ENCODE results near the gene TSPAN15. TPM values are rescaled to one million over a fixed set of nuclear protein-coding genes. Genes with fewer than 3 reads are reported as not detected.

TSPAN15 gene
- total RNA-seq, 2 experiments from 2014 or later = 0.58 to 1.2 TPM

- Mint-ChIP-seq H3K4me1 (ENCODE audit: low read depth) (peaks cover 7% of the 10 kb centered on the region), H3K27ac (no peak overlapping the region)
Observed at GRCh38 chr10:69419096-69419743, 32.0 kb upstream of the TSPAN15 start.

DNA sequence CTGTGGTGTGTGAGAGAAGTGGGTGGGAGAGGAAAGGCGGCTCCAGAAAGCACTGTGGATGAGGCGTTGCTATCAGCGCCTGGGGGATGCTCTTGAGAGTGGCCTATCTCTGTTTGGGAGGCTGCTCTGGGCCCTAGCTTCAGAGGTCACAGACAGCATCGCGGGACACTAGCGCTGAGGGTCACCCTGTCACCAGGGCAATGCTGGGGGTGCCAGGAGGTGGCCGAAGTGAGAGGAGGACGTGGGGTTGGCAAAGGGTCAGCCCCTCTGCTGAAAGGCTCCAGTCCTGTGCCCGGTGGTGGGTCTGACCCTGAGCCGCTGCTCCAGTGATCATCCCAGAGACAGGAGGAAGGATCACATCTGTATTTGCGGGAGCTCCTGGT lies 31.5 kb upstream of the TSPAN15 start:
- no peaks in the 10 kb centered on the region for H3K27me3 Mint-ChIP-seq
- no peaks in the 10 kb centered on the region for H3K9me3 Mint-ChIP-seq
- DNase-seq (no peak), ATAC-seq (no peak)
- H3K36me3 Mint-ChIP-seq (ENCODE audit: low read depth) = no peaks in the 10 kb centered on the region
- intact Hi-C loops (cut with micrococcal nuclease) = loop anchor here (10.0 kb wide), 1 partner anchor 215 kb away; the partner anchor contains the start of gene FAM241B
- H3K4me1 Mint-ChIP-seq (ENCODE audit: low read depth) = peaks cover 9% of the 10 kb centered on the region
- no peak overlapping the region for H3K4me3 Mint-ChIP-seq
- TF ChIP-seq, protein P1, sequence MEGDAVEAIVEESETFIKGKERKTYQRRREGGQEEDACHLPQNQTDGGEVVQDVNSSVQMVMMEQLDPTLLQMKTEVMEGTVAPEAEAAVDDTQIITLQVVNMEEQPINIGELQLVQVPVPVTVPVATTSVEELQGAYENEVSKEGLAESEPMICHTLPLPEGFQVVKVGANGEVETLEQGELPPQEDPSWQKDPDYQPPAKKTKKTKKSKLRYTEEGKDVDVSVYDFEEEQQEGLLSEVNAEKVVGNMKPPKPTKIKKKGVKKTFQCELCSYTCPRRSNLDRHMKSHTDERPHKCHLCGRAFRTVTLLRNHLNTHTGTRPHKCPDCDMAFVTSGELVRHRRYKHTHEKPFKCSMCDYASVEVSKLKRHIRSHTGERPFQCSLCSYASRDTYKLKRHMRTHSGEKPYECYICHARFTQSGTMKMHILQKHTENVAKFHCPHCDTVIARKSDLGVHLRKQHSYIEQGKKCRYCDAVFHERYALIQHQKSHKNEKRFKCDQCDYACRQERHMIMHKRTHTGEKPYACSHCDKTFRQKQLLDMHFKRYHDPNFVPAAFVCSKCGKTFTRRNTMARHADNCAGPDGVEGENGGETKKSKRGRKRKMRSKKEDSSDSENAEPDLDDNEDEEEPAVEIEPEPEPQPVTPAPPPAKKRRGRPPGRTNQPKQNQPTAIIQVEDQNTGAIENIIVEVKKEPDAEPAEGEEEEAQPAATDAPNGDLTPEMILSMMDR (IDR thresholded peaks at IDR 0.05) = no peak
- ChIA-PET POLR2A (no interaction called here), CTCF (no interaction called here)
- H3K27ac Mint-ChIP-seq = no peak overlapping the region

More at GRCh38 chr10:69419096-69419743, 32.0 kb upstream of the TSPAN15 start:
- Mint-ChIP-seq H3K36me3 (ENCODE audit: low read depth) (no peaks in the 10 kb centered on the region), H3K4me3 (no peak overlapping the region), H3K9me3 (no peaks in the 10 kb centered on the region), H3K27me3 (peaks cover 1% of the 10 kb centered on the region)
- DNase-seq (no peak), ATAC-seq (no peak)
- ChIA-PET POLR2A (interaction anchor here (0.6 kb wide), 1 partner anchor 72 kb away, joined by 3 read pairs; no protein-coding TSS in a partner anchor), CTCF (interaction anchor here (1.2 kb wide), 1 partner anchor 96 kb away, joined by 3 read pairs; no protein-coding TSS in a partner anchor)
- intact Hi-C loops (cut with micrococcal nuclease) = no loop called here
- TF ChIP-seq, protein P1 (IDR thresholded peaks at IDR 0.05) = no peak

DNA sequence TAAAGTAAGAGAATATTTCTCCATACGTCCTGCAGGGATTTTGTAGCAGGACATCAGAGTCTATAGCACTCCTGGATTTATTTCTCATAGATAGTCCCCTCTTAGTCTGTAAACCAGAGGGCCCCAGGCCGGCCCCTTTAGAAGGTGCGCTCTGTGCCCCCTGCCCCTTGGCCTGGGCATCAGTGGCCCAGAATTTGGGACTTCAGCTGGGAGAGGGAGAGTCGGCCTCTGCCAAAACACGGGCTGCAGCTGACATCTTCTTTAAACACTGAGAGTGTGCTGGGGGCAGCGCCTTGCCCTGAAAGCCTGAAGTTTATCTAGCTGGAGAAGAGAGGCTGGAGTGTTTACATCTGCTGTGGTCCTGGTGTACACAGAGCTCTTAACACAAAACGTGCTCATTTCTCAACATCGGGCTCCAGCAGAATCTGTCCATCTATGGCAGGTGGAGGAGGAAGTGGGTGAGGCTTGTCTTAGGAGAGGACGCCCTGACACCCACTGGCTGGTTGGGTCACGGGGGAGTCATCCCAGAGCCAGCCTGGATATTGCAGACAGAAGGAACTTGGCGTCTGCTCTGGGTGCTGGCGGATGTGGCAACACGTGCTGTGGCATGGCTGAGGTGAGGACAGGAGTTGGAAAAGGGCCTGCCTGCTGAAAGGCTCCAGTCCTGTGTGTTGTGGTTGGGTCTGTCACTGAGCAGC lies 29.5 kb upstream of the TSPAN15 start:
- ATAC-seq = no peak
- H3K4me1 Mint-ChIP-seq (ENCODE audit: low read depth) = peaks cover 25% of the 10 kb centered on the region
- no peak overlapping the region for H3K27ac Mint-ChIP-seq
- intact Hi-C loops (cut with micrococcal nuclease) = loop anchor here (10.0 kb wide), 1 partner anchor 213 kb away; the partner anchor contains the start of gene FAM241B
- no peak for DNase-seq
- no peaks in the 10 kb centered on the region for H3K27me3 Mint-ChIP-seq
- H3K4me3 Mint-ChIP-seq = no peak overlapping the region
- no peaks in the 10 kb centered on the region for H3K9me3 Mint-ChIP-seq
- H3K36me3 Mint-ChIP-seq (ENCODE audit: low read depth) = no peaks in the 10 kb centered on the region
- TF ChIP-seq, protein P1 (IDR thresholded peaks at IDR 0.05) = no peak
- POLR2A ChIA-PET = no interaction called here
- CTCF ChIA-PET = interaction anchor here (0.7 to 3.0 kb wide), 5 partner anchors 8 to 85 kb away, joined by 3 to 19 read pairs (median 9); partner anchors contain the start of gene TSPAN15

- ChIA-PET POLR2A (interaction anchor here (1.6 kb wide), 1 partner anchor 19 kb away, joined by 3 read pairs; no protein-coding TSS in a partner anchor), CTCF (interaction anchor here (1.4 to 3.0 kb wide), 7 partner anchors 9 to 185 kb away, joined by 5 to 19 read pairs (median 8); partner anchors contain the start of gene TSPAN15)
- DNase-seq (no peak), ATAC-seq (no peak)
- Mint-ChIP-seq H3K27me3 (no peaks in the 10 kb centered on the region), H3K9me3 (no peaks in the 10 kb centered on the region), H3K36me3 (ENCODE audit: low read depth) (no peaks in the 10 kb centered on the region), H3K27ac (no peak overlapping the region), H3K4me3 (no peak overlapping the region), H3K4me1 (ENCODE audit: low read depth) (peaks cover 29% of the 10 kb centered on the region)
- intact Hi-C loops (cut with micrococcal nuclease) = loop anchor here (10.0 kb wide), 1 partner anchor 212 kb away; the partner anchor contains the start of gene FAM241B
- TF ChIP-seq, protein P1 (IDR thresholded peaks at IDR 0.05) = no peak
Observed at GRCh38 chr10:69422676-69423075, 28.6 kb upstream of the TSPAN15 start.
